ENCODE data around the gene MCUR1.

MCUR1 gene

DNA sequence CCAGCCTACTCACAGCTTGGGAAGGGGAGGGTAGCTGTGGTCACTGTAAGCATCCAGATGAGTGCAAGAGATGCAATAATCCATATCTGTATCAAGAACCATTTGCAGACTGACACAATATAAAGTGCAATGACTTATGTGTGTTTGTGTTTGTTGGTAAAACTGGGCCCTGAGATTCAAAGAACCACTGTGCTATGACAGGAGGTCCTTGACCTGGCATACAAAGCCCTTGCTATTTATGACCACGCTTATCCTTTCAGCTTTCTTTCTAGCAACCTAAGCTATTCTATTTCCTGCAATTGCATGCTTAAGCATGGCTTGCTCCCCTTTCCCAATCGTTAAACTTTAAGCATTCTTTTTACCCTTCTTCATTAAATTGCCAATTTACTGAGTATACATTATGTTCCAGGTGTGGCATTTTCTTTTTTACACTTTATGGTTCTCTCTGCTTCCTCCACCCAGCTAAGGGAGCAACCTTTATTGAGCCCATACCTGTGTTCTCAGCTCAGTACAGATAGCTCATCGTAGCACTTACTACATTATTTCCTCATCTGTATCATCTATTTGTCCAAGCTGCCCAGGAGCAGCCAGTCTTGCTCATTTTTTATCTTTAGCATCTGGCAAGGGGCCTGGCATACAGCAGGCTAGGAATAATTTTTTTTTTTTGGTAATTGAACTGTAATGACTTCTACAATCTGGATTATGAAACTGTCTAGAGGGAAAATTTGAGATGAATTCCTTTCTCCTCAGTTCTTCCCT, 3.5 kb downstream of the MCUR1 start:
- no peak overlapping the region for H3K4me3 ChIP-seq (ENCODE audit: low read length)
- TF ChIP-seq, protein P1, sequence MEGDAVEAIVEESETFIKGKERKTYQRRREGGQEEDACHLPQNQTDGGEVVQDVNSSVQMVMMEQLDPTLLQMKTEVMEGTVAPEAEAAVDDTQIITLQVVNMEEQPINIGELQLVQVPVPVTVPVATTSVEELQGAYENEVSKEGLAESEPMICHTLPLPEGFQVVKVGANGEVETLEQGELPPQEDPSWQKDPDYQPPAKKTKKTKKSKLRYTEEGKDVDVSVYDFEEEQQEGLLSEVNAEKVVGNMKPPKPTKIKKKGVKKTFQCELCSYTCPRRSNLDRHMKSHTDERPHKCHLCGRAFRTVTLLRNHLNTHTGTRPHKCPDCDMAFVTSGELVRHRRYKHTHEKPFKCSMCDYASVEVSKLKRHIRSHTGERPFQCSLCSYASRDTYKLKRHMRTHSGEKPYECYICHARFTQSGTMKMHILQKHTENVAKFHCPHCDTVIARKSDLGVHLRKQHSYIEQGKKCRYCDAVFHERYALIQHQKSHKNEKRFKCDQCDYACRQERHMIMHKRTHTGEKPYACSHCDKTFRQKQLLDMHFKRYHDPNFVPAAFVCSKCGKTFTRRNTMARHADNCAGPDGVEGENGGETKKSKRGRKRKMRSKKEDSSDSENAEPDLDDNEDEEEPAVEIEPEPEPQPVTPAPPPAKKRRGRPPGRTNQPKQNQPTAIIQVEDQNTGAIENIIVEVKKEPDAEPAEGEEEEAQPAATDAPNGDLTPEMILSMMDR (conservative IDR thresholded peaks at IDR 0.05; ENCODE audit: low read depth, low read length) = no peak
- DNase-seq (ENCODE audit: low read depth) = no peak

DNA sequence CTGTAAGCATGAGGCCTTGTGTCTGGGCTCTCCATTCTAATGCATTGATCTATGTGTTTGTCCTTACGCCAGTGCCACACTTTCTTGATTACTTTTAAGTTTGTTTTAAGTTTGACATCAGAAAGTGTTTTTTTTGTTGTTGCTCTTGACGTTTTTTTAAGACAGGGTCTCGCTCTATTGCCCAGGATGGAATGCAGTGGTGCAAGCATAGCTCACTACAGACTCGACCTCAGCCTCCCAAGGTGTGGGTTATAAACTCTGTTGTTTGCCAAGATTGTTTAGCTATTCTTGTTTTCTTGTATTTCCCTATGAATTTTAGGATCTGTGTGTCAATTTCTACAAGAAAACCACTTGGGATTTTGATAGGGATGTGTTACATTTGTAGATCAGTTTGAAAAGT, 5.6 kb downstream of the MCUR1 start:
- TF ChIP-seq, protein P1 (conservative IDR thresholded peaks at IDR 0.05; ENCODE audit: low read depth, low read length) = no peak
- no peak for DNase-seq (ENCODE audit: low read depth)
- H3K4me3 ChIP-seq (ENCODE audit: low read length) = no peak overlapping the region

DNA sequence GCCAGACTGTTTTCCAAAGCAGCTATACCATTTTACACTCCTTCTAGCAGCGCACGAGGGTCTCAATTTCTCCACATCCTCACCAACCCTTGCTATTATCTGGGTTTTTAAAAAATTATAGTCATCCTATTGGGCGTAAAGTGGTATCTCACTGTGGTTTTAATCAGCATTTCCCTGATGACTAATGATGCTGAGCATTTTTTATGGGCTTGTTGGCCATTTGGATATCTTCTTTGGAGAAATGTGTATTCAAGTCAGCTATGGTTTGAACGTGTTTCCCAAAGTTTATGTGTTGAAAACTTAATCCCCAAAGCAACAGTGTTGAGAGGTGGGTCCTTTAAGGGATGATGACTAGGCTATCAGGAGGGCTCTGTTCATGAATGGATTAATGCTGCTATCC, 6.7 kb downstream of the MCUR1 start:
- DNase-seq (ENCODE audit: low read depth) = no peak
- TF ChIP-seq, protein P1 (conservative IDR thresholded peaks at IDR 0.05; ENCODE audit: low read depth, low read length) = no peak
- no peak overlapping the region for H3K4me3 ChIP-seq (ENCODE audit: low read length)

DNA sequence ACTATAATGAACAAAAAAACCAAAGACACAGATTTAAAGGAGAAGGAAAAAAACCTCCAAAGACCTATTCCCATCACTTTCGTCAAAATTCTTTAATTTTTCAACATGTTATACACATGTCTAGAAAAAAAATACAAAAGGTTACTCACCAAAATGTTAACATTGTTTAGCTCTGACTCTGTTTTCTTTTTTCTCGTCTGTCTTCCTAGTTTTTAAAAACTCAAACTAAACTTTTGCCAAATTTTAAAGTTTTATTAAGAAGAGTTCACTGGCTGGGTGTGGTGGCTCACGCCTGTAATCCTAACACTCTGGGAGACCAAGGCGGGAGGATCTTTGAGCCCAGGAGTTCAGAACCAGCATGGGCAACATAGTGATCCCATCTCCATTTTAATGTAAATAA, 10.8 kb downstream of the MCUR1 start:
- TF ChIP-seq, protein P1 (conservative IDR thresholded peaks at IDR 0.05; ENCODE audit: low read depth, low read length) = no peak
- H3K4me3 ChIP-seq (ENCODE audit: low read length) = no peak overlapping the region
- no peak for DNase-seq (ENCODE audit: low read depth)

DNA sequence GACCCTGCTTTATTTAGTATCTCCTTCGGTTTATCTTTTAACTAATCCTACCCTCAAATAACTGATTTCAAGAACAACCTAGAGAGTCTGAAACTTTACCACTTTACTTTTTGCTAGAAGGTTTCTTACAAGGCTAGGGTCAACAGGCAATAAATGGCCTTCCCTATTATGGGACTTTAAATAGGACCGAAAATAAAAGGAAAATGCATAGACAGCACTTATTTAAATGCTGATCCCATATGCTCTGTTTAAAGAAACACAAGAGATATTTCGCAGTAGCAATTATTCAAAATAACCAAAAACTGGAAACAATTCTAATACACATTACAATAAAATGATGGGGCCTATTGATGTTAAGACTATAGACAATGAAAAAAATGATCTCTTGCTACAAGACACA, 13.7 kb downstream of the MCUR1 start:
- DNase-seq (ENCODE audit: low read depth) = no peak
- TF ChIP-seq, protein P1 (conservative IDR thresholded peaks at IDR 0.05; ENCODE audit: low read depth, low read length) = no peak
- H3K4me3 ChIP-seq (ENCODE audit: low read length) = no peak overlapping the region

DNA sequence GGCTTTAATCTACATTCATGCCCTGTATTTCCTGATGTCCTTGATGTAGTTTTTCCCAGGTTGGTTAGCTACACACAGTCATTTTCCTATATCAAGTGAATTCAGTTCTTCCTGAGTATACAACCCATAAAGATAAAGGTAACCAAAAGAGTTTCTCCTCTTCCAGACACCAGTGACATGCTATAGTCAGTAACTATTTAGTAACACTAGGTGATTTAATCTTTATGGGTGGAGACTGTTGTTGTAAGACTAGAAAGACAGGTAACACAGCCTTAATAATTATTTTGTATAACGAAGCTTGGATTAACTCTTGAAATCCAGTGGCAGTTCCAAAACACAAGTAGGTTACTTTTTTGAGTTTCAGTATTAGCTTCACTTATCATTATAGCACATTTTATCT, 17.6 kb downstream of the MCUR1 start:
- no peak overlapping the region for H3K4me3 ChIP-seq (ENCODE audit: low read length)
- no peak for DNase-seq (ENCODE audit: low read depth)
- TF ChIP-seq, protein P1 (conservative IDR thresholded peaks at IDR 0.05; ENCODE audit: low read depth, low read length) = no peak

DNA sequence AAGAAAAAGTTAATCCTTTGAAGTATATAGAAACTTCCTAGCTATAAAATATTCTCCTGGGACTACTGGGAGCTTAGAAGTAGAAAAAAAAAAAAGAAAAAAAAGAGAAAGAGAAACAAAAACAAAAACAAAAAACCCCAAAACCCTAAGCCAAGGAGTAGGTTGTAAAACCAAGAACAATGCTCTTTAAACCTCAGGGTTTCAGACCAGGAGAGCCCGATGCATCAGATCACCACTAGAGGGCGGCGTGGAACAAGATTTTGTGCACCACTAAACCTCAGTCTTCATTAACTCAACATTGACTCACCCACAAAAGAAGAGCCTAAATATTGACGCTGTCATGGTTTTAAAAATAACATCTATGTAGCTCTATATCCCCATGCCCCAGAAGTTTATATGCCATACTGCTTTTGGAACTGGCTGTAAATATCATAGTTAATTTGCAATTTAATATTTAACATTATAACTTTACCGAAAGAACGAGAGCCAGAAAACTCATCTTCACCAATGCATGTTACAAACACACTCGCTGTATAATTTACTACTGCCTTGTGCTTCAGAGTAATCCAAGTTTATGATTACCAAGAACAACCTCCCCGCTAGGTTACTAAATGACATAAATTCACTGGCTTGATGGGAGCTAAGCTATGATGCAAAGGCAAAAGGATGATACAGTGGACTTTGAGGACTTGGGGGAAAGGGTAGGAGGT, 19.2 kb downstream of the MCUR1 start:
- DNase-seq (ENCODE audit: low read depth) = peak; percentile 21
- TF ChIP-seq, protein P1 (conservative IDR thresholded peaks at IDR 0.05; ENCODE audit: low read depth, low read length) = peak; percentile 98
- no peak overlapping the region for H3K4me3 ChIP-seq (ENCODE audit: low read length)

Data from retinal pigment epithelial cell (primary cell).